T-helper 17 cell (primary cell): ENCODE data around the gene PI4KA. TPM values are rescaled to one million over a fixed set of nuclear protein-coding genes. Genes with fewer than 3 reads are reported as not detected.

Experiments
- ATAC-seq: fragments of 150-1000 bp; cut with Tn5 transposase; 2 replicates; pipeline ENCODE4 v1.10.0; 2021; ENCODE audit warnings: mild to moderate bottlenecking, moderate library complexity
- DNase-seq, 3 donors: peaks; one replicate each; pipeline versions ENCODE4 v3.0.0 to v3.0.0-alpha.2; 2020 to 2021
- H3K9me3 ChIP-seq: one replicate; pipeline ENCODE4 v1.7.0; 2013; ENCODE audit warnings: low read length, mild to moderate bottlenecking; ENCODE audit not compliant: control insufficient read depth, poor library complexity, severe bottlenecking
- H3K27ac Mint-ChIP-seq: one replicate; pipeline ENCODE4 v1.8.0; 2022; ENCODE audit warnings: mild to moderate bottlenecking, moderate library complexity, mixed read lengths
- H3K27me3 Mint-ChIP-seq: one replicate; pipeline ENCODE4 v1.8.0; 2022; ENCODE audit warnings: mixed read lengths
- H3K36me3 Mint-ChIP-seq: one replicate; pipeline ENCODE4 v1.8.0; 2022; ENCODE audit warnings: low read depth, mixed read lengths
- H3K4me1 Mint-ChIP-seq: one replicate; pipeline ENCODE4 v1.8.0; 2022; ENCODE audit warnings: mild to moderate bottlenecking, mixed read lengths
- H3K4me3 Mint-ChIP-seq: one replicate; pipeline ENCODE4 v1.8.0; 2022; ENCODE audit warnings: mild to moderate bottlenecking, moderate library complexity, mixed read lengths
- total RNA-seq, 4 donors: library from RNA in 2 of 4; stranded (reverse) in 2 of 4; gene quantifications; one replicate each; pipeline ENCODE4 v1.2.3 and lab custom pipeline; 2022 to 2026

Gene PI4KA
- total RNA-seq, 2 donors from 2014 or later = 159 to 160 TPM

GRCh38 chr22:20811971-20812660 lies 46.5 kb downstream of the PI4KA start:
- Mint-ChIP-seq H3K4me3 (no peak overlapping the region), H3K4me1 (peaks cover 7% of the 10 kb centered on the region), H3K27ac (no peak overlapping the region), H3K36me3 (peaks cover 5% of the 10 kb centered on the region), H3K27me3 (no peaks in the 10 kb centered on the region)
- DNase-seq (no peak), ATAC-seq (no peak)
- no peaks in the 10 kb centered on the region for H3K9me3 ChIP-seq

GRCh38 chr22:20811171-20811570 lies 47.4 kb downstream of the PI4KA start:
- no peak overlapping the region for H3K27ac Mint-ChIP-seq
- ATAC-seq (no peak), DNase-seq (no peak)
- no peak overlapping the region for H3K4me3 Mint-ChIP-seq
- H3K27me3 Mint-ChIP-seq = no peaks in the 10 kb centered on the region
- no peaks in the 10 kb centered on the region for H3K9me3 ChIP-seq
- peaks cover 5% of the 10 kb centered on the region for H3K36me3 Mint-ChIP-seq
- H3K4me1 Mint-ChIP-seq = peaks cover 7% of the 10 kb centered on the region

GRCh38 chr22:20810645-20811044 lies 48.0 kb downstream of the PI4KA start:
- peaks cover 7% of the 10 kb centered on the region for H3K4me1 Mint-ChIP-seq
- no peaks in the 10 kb centered on the region for H3K27me3 Mint-ChIP-seq
- H3K4me3 Mint-ChIP-seq = no peak overlapping the region
- ATAC-seq = no peak
- DNase-seq = no peak
- H3K27ac Mint-ChIP-seq = no peak overlapping the region
- no peaks in the 10 kb centered on the region for H3K9me3 ChIP-seq
- H3K36me3 Mint-ChIP-seq = peaks cover 5% of the 10 kb centered on the region

GRCh38 chr22:20809538-20810185 lies 48.9 kb downstream of the PI4KA start:
- no peak for ATAC-seq
- Mint-ChIP-seq H3K27me3 (no peaks in the 10 kb centered on the region), H3K4me1 (peaks cover 4% of the 10 kb centered on the region), H3K4me3 (no peak overlapping the region), H3K36me3 (peaks cover 5% of the 10 kb centered on the region), H3K27ac (peak overlapping the region; percentile 41)
- no peak for DNase-seq
- no peaks in the 10 kb centered on the region for H3K9me3 ChIP-seq

- no peak for DNase-seq
- ATAC-seq = no peak
- H3K36me3 Mint-ChIP-seq = peaks cover 9% of the 10 kb centered on the region
- H3K9me3 ChIP-seq = no peaks in the 10 kb centered on the region
- H3K4me1 Mint-ChIP-seq = peaks cover 4% of the 10 kb centered on the region
- no peak overlapping the region for H3K27ac Mint-ChIP-seq
- H3K4me3 Mint-ChIP-seq = no peak overlapping the region
- no peaks in the 10 kb centered on the region for H3K27me3 Mint-ChIP-seq
These were observed 49.8 kb downstream of the PI4KA start for GRCh38 chr22:20808844-20809243.

- Mint-ChIP-seq H3K4me3 (no peak overlapping the region), H3K4me1 (peaks cover 4% of the 10 kb centered on the region), H3K36me3 (peaks cover 11% of the 10 kb centered on the region), H3K27ac (no peak overlapping the region), H3K27me3 (no peaks in the 10 kb centered on the region)
- DNase-seq (no peak), ATAC-seq (no peak)
- no peaks in the 10 kb centered on the region for H3K9me3 ChIP-seq
These were observed 51.3 kb downstream of the PI4KA start for GRCh38 chr22:20807315-20807752.

GRCh38 chr22:20805972-20806471 lies 52.6 kb downstream of the PI4KA start:
- H3K36me3 Mint-ChIP-seq = peaks cover 13% of the 10 kb centered on the region

GRCh38 chr22:20804650-20805049 lies 54.0 kb downstream of the PI4KA start:
- Mint-ChIP-seq H3K4me1 (no peaks in the 10 kb centered on the region), H3K27ac (peak overlapping the region; percentile 66), H3K36me3 (peaks cover 12% of the 10 kb centered on the region), H3K27me3 (no peaks in the 10 kb centered on the region), H3K4me3 (no peak overlapping the region)
- no peak for ATAC-seq
- no peaks in the 10 kb centered on the region for H3K9me3 ChIP-seq
- no peak for DNase-seq

More at GRCh38 chr22:20805972-20806471, 52.6 kb downstream of the PI4KA start:
- DNase-seq (no peak), ATAC-seq (no peak)
- Mint-ChIP-seq H3K27ac (no peak overlapping the region), H3K4me3 (no peak overlapping the region), H3K4me1 (peaks cover 2% of the 10 kb centered on the region), H3K27me3 (no peaks in the 10 kb centered on the region)
- H3K9me3 ChIP-seq = no peaks in the 10 kb centered on the region

GRCh38 chr22:20803696-20804324 lies 54.8 kb downstream of the PI4KA start:
- H3K4me1 Mint-ChIP-seq = no peaks in the 10 kb centered on the region
- DNase-seq = peak in 1 of 3 donors; percentile 8
- H3K4me3 Mint-ChIP-seq = no peak overlapping the region
- H3K27me3 Mint-ChIP-seq = no peaks in the 10 kb centered on the region
- peak; percentile 37 for ATAC-seq
- H3K36me3 Mint-ChIP-seq = peaks cover 11% of the 10 kb centered on the region
- peak overlapping the region; percentile 66 for H3K27ac Mint-ChIP-seq
- H3K9me3 ChIP-seq = no peaks in the 10 kb centered on the region

GRCh38 chr22:20802922-20803553 lies 55.6 kb downstream of the PI4KA start:
- Mint-ChIP-seq H3K36me3 (peaks cover 9% of the 10 kb centered on the region), H3K27me3 (no peaks in the 10 kb centered on the region), H3K4me3 (no peak overlapping the region), H3K4me1 (no peaks in the 10 kb centered on the region), H3K27ac (peak overlapping the region; percentile 66)
- ATAC-seq (no peak), DNase-seq (no peak)
- no peaks in the 10 kb centered on the region for H3K9me3 ChIP-seq

- H3K4me3 Mint-ChIP-seq = no peak overlapping the region
- ATAC-seq (no peak), DNase-seq (no peak)
- H3K27ac Mint-ChIP-seq = no peak overlapping the region
- H3K27me3 Mint-ChIP-seq = no peaks in the 10 kb centered on the region
- H3K36me3 Mint-ChIP-seq = peaks cover 9% of the 10 kb centered on the region
- H3K4me1 Mint-ChIP-seq = no peaks in the 10 kb centered on the region
- no peaks in the 10 kb centered on the region for H3K9me3 ChIP-seq
These were observed 56.2 kb downstream of the PI4KA start for GRCh38 chr22:20802452-20802851.

GRCh38 chr22:20799449-20799848 lies 59.2 kb downstream of the PI4KA start:
- H3K36me3 Mint-ChIP-seq = peaks cover 13% of the 10 kb centered on the region
- H3K4me1 Mint-ChIP-seq = peaks cover 2% of the 10 kb centered on the region
- no peak overlapping the region for H3K4me3 Mint-ChIP-seq
- no peak for ATAC-seq
- no peak for DNase-seq
- H3K9me3 ChIP-seq = no peaks in the 10 kb centered on the region
- H3K27ac Mint-ChIP-seq = peak overlapping the region; percentile 34
- H3K27me3 Mint-ChIP-seq = no peaks in the 10 kb centered on the region

GRCh38 chr22:20798974-20799373 lies 59.6 kb downstream of the PI4KA start:
- peaks cover 10% of the 10 kb centered on the region for H3K36me3 Mint-ChIP-seq
- DNase-seq (no peak), ATAC-seq (no peak)
- peak overlapping the region; percentile 34 for H3K27ac Mint-ChIP-seq
- H3K27me3 Mint-ChIP-seq = no peaks in the 10 kb centered on the region
- peak overlapping the region; percentile 55 for H3K4me3 Mint-ChIP-seq
- no peaks in the 10 kb centered on the region for H3K9me3 ChIP-seq
- peaks cover 2% of the 10 kb centered on the region for H3K4me1 Mint-ChIP-seq
